ENCODE results near the gene ETNK2.

DNA sequence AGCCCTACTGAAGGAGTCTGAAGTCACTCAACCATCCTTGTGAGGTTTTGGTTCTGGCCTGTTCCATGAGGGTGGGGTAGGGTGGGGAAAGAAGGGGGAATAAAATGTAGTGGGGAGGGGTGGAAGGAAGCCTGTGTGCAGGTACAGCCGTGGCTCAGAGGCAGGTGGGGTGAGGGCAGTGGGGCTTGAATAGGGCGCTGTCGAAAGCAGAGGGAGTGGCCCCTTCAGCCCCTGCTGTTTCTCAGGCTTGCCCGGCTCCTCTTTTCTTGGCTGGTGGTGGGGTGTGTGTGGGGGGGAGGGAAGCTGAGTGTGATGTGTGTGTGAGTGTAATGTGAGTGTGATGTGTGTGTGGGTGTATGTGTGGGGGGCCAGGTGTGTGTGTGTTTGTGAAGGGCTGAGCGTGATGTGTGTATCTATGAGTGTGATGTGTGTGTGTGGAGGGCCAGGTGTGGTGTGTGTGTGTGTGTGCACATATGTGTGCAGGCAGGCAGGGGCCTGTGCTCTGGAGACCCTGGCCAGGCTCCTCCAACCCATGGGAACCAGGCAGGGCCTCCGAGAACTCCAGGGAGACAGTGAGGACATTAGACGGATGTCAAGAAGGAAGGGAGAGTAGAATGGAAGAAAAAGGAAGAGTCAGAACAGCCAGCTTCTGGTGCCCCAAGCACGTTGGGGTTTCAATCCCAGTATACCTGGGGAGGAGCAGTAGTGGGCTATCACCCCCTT, 69.9 kb downstream of the ETNK2 start:
- TF ChIP-seq POLR2A (IDR thresholded peaks at IDR 0.05), result no peak
- TF ChIP-seq, protein P1, sequence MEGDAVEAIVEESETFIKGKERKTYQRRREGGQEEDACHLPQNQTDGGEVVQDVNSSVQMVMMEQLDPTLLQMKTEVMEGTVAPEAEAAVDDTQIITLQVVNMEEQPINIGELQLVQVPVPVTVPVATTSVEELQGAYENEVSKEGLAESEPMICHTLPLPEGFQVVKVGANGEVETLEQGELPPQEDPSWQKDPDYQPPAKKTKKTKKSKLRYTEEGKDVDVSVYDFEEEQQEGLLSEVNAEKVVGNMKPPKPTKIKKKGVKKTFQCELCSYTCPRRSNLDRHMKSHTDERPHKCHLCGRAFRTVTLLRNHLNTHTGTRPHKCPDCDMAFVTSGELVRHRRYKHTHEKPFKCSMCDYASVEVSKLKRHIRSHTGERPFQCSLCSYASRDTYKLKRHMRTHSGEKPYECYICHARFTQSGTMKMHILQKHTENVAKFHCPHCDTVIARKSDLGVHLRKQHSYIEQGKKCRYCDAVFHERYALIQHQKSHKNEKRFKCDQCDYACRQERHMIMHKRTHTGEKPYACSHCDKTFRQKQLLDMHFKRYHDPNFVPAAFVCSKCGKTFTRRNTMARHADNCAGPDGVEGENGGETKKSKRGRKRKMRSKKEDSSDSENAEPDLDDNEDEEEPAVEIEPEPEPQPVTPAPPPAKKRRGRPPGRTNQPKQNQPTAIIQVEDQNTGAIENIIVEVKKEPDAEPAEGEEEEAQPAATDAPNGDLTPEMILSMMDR (IDR thresholded peaks at IDR 0.05), result no peak

All from Peyer's patch (tissue), 4 donors.